GM19099 (cell line): ENCODE results near the gene DIAPH3.

ENCODE experiments used
- POLR2A ChIP-seq: IDR thresholded peaks from 3 replicates; pipeline ENCODE4 v1.6.1; 2011; ENCODE audit warnings: low read depth; ENCODE audit not compliant: insufficient read length; ENCODE audit errors: extremely low read depth

DIAPH3 gene

GRCh38 chr13:59856281-59856810 is 307.4 kb downstream of the DIAPH3 start:
- TF ChIP-seq POLR2A: no peak

GRCh38 chr13:59846845-59847620 is 316.7 kb downstream of the DIAPH3 start:
- TF ChIP-seq POLR2A: no peak

GRCh38 chr13:59843040-59843439 is 320.7 kb downstream of the DIAPH3 start:
- no peak for TF ChIP-seq POLR2A

- no peak for TF ChIP-seq POLR2A
Observed at GRCh38 chr13:59842507-59842906, 321.2 kb downstream of the DIAPH3 start.

GRCh38 chr13:59839186-59839585 is 324.5 kb downstream of the DIAPH3 start:
- no peak for TF ChIP-seq POLR2A

GRCh38 chr13:59837101-59837500 is 326.6 kb downstream of the DIAPH3 start:
- TF ChIP-seq POLR2A: no peak

GRCh38 chr13:59835569-59835968 is 328.2 kb downstream of the DIAPH3 start:
- TF ChIP-seq POLR2A: no peak

GRCh38 chr13:59834801-59835200 is 328.9 kb downstream of the DIAPH3 start:
- TF ChIP-seq POLR2A: no peak

- no peak for TF ChIP-seq POLR2A
Observed at GRCh38 chr13:59829690-59830089, 334.0 kb downstream of the DIAPH3 start.

- TF ChIP-seq POLR2A: no peak
Observed at GRCh38 chr13:59823486-59823885, 340.2 kb downstream of the DIAPH3 start.

GRCh38 chr13:59809564-59809963 is 354.2 kb downstream of the DIAPH3 start:
- TF ChIP-seq POLR2A: no peak

- no peak for TF ChIP-seq POLR2A
Observed at GRCh38 chr13:59806801-59807200, 356.9 kb downstream of the DIAPH3 start.

GRCh38 chr13:59801107-59801880 is 362.4 kb downstream of the DIAPH3 start:
- no peak for TF ChIP-seq POLR2A

- TF ChIP-seq POLR2A: no peak
Observed at GRCh38 chr13:59793107-59793506, 370.6 kb downstream of the DIAPH3 start.

GRCh38 chr13:59790626-59791025 is 373.1 kb downstream of the DIAPH3 start:
- no peak for TF ChIP-seq POLR2A

GRCh38 chr13:59789558-59789957 is 374.2 kb downstream of the DIAPH3 start:
- TF ChIP-seq POLR2A: no peak
